DMS79 treated with DMSO at 0.1 percent for 48 hours (cell line): Measurements from ENCODE around the gene GCSH.

ENCODE experiments used
- DNase-seq: peaks from one replicate; lab custom pipeline; 2025; lab: John Stamatoyannopoulos, UW

Gene GCSH

DNA sequence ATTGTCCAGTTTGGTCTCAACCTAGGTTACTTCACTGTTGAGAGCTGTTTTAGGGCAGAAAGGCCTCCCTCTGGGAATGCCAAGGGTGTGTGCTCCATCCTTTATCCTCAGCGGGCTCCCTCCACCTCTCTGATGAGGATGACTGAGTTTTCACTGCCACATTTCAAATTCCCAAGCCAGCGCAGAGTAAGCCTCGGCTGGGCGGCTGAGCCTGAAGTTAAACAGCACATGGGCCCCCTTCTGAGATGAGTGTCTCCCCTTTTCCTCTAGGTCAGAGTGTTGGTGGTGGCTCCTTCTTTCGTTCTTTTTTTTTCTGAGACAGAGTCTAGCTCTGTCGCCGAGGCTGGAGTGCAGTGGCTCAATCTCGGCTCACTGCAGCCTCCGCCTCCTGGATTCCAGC lies 5.5 kb upstream of the GCSH start:
- no peak for DNase-seq

- DNase-seq: no peak
These were observed 3.8 kb upstream of the GCSH start for GRCh38 chr16:81099958-81100357.

DNA sequence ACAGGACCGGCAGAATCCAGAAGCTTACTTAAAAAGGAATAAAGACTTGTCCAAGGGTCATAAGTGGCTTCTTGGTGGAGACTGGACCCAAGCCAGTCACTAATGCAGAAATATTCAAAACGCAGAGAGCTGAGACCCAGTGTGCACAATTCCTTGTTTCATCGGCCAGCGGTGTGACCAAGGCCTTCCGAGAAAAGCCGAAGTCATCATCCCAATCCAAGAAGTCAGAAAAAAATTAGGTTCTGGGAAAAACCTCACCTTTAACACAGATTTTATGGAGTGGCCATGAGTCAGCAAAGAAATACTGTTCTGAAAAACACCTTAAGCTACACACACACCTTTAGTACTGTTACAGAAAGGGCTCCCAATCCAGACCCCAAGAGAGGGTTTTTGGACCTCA lies 1.0 kb upstream of the GCSH start:
- DNase-seq: no peak

- DNase-seq: no peak
These were observed 567 bp upstream of the GCSH start for GRCh38 chr16:81096715-81097208.

- no peak for DNase-seq
These were observed 592 bp downstream of the GCSH start for GRCh38 chr16:81095653-81095952.

DNA sequence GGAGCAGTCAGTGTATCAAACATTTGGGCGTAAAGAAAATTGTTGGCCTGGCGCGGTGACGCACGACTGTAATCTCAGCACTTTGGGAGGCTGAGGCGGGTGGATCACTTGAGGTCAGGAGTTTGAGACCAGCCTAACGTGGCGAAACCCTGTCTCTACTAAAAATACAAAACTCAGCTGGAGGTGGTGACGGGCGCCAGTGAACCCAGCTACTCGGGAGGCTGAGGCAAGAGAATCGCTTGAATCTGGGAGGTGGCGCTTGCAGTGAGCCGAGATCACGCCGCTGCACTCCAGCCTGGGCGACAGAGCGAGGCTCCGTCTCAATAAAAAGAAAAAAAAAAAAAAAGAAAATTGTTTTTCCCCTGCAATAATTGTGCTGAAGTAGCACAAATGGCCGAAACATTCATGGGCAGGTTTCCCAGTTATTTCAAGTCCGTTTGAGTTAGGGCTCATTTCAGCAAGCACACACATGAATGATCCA lies 1.4 kb downstream of the GCSH start:
- no peak for DNase-seq

DNA sequence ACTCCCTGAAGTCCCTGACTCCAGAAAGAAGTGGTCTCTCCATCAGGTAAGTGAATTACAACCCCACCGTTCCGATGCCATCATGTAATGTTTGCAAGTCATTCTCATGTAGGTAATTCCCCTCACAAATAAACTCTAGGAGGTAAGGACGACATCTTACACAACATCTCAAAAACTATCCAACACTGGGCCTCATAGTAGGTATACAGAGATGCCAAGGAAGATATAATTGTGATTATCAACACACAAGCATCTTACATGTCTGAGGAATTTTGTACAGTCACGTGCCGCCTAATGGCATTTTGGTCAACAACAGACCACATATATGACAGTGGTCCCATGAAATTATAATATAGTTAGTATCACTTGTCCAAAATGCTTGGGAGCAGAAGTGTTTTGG lies 7.4 kb downstream of the GCSH start:
- DNase-seq: no peak

DNA sequence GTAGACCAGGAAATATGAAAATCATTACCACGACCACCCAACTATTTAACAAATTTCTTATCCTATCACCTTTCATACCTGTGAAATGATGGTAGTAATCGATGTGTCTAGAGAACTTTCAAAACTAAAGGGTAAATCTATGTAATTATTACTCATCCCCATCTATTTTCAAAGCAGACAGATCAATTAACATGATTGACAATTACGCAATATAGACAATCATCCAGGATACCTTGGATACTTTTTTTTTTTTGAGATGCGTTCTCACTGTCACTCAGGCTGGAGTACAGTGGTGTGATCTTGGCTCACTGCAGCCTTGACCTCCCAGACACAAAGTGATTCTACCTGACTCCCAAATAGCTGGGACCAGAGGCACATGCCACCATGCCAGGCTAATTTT lies 15.2 kb downstream of the GCSH start:
- no peak for DNase-seq

- DNase-seq: no peak
These were observed 16.0 kb downstream of the GCSH start for GRCh38 chr16:81080233-81080632.

- DNase-seq: peak; percentile 69
These were observed 18.9 kb downstream of the GCSH start, which contains the start of gene C16orf46 for GRCh38 chr16:81077076-81077940. TSS of gene C16orf46 (minus strand) at chr16:81077238. CDS start at chr16:81063955, 13,283 bp downstream.

DNA sequence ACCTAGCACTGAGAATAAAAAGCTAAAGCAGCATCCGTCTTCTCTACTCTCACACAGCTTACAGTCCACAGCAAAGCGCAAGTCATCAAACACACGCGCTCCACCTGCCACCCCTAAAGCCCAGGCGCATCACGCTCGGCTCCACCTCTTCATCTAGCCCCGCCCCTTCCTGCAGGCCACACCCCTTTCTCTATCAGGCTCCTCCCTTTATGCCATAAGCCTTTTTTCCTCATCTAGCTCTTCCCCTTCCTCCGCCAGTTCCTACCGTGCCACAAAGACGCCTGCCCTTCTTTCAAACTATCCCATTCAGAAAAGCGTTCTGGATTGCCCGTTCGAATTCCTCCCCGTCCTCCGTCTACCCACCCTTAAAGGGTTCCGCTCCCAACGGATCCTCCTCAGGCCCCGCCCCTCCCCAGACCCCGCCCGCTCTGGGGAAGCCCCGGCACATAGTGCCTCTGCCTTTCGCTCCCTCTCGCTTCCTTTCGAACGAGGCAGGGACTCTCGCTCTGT lies 19.6 kb downstream of the GCSH start:
- peak; percentile 69 for DNase-seq

DNA sequence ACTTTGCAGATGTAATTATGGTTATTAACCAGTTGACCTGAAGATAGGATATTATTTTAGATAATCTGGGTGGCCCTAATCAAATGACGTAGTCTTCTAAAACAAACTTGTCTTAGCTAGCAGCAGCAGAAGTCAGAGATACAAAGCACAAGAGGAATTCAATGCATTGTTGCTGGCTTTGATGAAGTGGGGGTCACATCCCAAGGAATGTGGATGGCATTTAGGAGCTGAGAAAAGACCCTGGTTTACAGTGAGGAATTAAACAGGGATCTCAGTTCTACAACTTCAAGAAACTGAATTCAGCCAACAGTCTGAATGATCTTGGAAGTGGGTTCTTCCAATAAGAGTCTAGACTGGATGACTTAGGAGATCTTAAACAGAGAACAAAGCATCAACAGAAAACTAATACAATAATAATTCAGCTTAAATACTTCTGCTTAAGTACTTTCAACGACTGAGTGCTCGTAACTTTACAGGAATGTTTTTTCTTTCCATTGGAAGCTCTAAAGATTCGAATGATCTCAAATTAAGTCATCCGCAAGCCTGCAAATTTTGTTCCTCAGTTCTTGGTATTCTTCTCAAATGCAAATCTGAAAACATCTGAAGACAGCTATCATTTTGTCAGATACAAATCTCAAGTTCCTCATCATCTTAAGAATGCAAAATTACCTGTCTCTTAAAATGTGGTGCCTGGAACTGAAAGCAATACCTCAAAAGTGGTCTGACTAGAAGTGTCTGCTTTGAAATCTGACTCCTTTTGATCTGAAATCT lies 22.4 kb downstream of the GCSH start:
- DNase-seq: peak; percentile 1

DNA sequence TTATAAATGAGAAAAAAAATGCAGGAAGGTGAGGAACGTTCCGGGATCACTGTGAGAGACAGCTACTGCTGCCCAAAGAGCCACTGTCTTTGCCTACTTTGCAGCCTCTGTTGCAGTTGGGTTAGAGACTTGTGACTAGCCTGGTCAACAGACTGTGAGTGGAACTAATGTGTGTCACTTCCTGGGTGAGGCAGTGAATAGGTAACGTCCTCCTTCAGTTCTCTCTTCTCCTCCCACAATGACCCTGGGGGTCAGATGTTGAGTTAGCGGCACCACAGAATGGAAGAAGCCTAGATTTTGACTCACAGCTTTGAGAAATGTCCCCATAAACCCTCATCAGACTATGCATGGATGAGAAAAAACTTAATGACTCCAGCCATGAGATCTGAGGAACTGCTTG lies 24.4 kb downstream of the GCSH start:
- no peak for DNase-seq

- no peak for DNase-seq
These were observed 25.2 kb downstream of the GCSH start for GRCh38 chr16:81070979-81071378.

DNA sequence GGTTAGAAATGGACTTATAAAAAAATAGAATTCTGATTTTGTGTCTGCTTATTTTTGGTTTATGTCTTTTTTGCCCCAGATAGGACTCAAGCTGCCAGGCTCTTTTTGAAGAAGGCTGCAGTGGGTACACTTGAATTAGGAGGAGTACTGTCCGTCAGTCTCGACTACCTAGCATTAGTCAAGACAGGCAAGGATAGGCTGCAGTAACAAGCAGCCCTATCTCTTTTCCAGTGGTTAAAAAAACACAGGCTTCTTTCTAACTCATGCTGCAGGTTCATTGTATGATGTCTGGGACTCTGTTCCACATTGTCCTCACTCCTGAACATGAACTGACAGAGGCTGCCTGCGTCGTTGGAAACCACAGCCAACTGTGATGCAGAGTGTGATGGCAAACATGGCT lies 27.1 kb downstream of the GCSH start:
- no peak for DNase-seq

DNA sequence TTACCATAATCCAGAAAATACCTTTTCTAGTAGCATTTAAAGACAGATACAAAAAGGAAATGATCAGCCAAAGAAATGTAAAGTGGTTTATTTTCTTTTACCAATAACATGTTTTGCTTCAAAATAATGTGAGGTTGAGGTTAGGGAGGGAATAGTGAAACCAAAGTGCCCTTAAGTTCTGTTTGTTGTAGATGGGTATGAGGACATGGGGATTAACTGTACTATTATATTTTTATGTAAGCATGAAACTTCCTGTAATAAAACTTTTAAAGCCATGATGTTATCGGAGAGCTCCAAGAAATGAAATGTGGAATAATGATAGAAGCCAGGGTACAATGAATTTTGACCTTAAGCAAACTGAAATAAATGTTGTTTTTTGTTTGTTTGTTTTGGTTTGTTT lies 29.0 kb downstream of the GCSH start:
- DNase-seq: no peak

- no peak for DNase-seq
These were observed 29.5 kb downstream of the GCSH start for GRCh38 chr16:81066681-81067080.

- DNase-seq: no peak
These were observed 34.2 kb downstream of the GCSH start for GRCh38 chr16:81061871-81062608.

DNA sequence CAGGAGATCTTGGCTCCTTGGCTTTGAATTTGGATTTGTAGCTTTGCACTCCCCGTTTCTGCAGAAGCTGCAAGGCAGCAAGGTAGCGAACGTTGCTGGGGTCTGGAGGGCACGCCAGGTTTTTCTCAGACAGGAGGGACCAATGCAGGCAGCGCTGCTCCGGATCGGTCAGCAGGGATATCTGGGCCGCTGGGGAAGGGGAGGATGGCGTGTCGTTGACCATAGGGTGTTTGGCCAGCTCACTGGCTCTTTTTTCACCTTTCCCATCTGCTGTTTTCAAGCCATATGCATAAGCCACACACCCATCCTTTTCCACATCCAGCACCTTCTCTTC lies 34.9 kb downstream of the GCSH start:
- no peak for DNase-seq

GRCh38 chr16:81060576-81061306 lies 35.5 kb downstream of the GCSH start:
- no peak for DNase-seq

DNA sequence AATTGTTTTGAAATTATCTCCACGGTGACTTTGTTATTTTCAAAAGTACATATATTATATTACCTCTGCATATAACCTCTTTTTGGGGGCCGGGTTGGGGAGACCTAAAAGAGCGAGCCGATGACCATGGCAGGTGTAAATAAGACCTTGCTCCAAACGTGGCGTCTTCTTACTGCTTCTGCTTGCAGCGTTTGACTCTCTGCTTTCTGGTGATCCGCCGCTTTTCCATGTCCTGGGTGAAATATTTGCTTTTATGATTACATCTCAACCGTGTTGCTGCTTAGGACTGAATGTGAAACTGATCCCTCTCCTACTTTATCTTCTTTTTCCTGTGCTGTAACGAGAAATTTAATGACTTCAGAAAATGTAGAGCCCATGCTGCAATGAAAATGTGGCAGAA lies 42.4 kb downstream of the GCSH start:
- DNase-seq: no peak

DNA sequence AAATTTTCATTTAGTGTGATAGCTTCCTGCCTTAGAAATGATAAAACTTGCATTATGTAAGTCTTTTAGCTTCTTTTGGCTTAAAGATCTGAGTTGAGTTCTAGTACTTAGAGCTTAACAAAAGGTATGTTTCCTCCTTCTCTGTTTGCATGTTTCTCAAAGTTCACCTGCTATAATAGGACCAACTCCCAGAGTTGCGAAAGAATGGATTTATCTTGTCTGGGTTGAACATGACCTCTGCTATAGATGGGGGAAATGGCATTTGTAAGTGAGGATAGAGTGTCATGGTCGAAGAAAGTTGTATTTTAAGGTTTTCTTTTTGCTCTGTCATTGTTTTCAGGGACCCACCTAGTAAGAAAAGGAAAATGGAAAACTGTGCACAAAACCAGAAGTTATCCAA lies 53.4 kb downstream of the GCSH start:
- DNase-seq: no peak
